KMS-11 (cell line): ENCODE results near the gene KRTAP20-2.

Experiments used
- H2AFZ ChIP-seq: fragments of 200-600 bp; sonication (generic); 2 replicates; pipeline ENCODE4 v1.6.1; 2016; ENCODE audit warnings: antibody characterized with exemption, mixed run types, low read depth
- H3K27ac ChIP-seq: fragments of 200-600 bp; sonication (generic); 2 replicates; pipeline ENCODE4 v1.6.1; 2016; ENCODE audit warnings: mild to moderate bottlenecking, mixed run types
- H3K27me3 ChIP-seq: fragments of 200-600 bp; sonication (generic); 2 replicates; pipeline ENCODE4 v1.6.1; 2017; ENCODE audit warnings: mild to moderate bottlenecking, low read depth, mixed run types, moderate library complexity; ENCODE audit not compliant: insufficient read depth
- H3K36me3 ChIP-seq: fragments of 200-600 bp; sonication (generic); 2 replicates; pipeline ENCODE4 v1.6.1; 2017; ENCODE audit warnings: mild to moderate bottlenecking, mixed run types; ENCODE audit not compliant: insufficient read depth
- H3K4me1 ChIP-seq: fragments of 200-600 bp; sonication (generic); 2 replicates; pipeline ENCODE4 v1.6.1; 2016; ENCODE audit warnings: mild to moderate bottlenecking, low read depth, mixed run types; ENCODE audit not compliant: poor library complexity, severe bottlenecking
- H3K4me2 ChIP-seq: fragments of 200-600 bp; sonication (generic); 2 replicates; pipeline ENCODE4 v1.7.0; 2016; ENCODE audit warnings: mild to moderate bottlenecking, mixed run types
- H3K4me3 ChIP-seq: fragments of 200-600 bp; sonication (generic); IDR thresholded peaks from 2 replicates; pipeline ENCODE4 v1.6.1; 2017; ENCODE audit warnings: low read depth, low read length, mixed read lengths; ENCODE audit not compliant: insufficient read depth
- H3K79me2 ChIP-seq: fragments of 200-600 bp; sonication (generic); 2 replicates; pipeline ENCODE4 v1.6.1; 2016; ENCODE audit warnings: low read depth, mixed run types; ENCODE audit not compliant: insufficient read depth
- H3K9ac ChIP-seq: fragments of 200-600 bp; sonication (generic); 2 replicates; pipeline ENCODE4 v1.6.1; 2016; ENCODE audit warnings: mild to moderate bottlenecking, mixed run types
- H4K20me1 ChIP-seq: fragments of 200-600 bp; sonication (generic); 2 replicates; pipeline ENCODE4 v1.6.1; 2016; ENCODE audit warnings: mild to moderate bottlenecking, mixed run types; ENCODE audit not compliant: insufficient read depth
- TF ChIP-seq, protein P1 (sequence below): fragments of 200-600 bp; sonication (generic); conservative IDR thresholded peaks from 2 replicates; pipeline ENCODE4 v1.6.1; 2017; ENCODE audit warnings: low read depth, mild to moderate bottlenecking, antibody characterized with exemption, low read length, moderate library complexity, mixed read lengths

Gene KRTAP20-2

DNA sequence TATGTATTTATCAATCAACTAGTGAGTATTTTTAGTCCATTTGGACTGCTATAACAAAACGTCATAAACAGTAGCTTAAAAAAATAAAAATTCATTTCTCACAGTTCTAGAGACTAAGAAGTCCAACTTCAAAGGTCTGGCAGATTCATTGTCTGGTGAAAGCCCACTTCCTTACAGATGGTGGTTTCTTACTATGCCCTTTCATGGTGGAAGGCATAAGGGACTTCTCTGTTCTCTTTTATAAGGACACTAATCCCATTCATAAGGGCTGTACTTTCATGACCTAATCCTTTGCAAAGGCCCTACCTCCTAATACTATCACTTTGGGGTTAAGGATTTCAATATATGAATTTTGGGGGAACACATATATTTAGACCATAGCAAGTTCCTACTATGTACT is 45.6 kb downstream of the KRTAP20-2 start:
- Histone ChIP-seq H3K36me3 (no peaks in the 10 kb centered on the region), H3K27ac (no peak overlapping the region), H3K4me1 (no peaks in the 10 kb centered on the region), H3K27me3 (no peaks in the 10 kb centered on the region), H3K9ac (no peak overlapping the region), H4K20me1 (no peaks in the 10 kb centered on the region), H2AFZ (no peak overlapping the region), H3K79me2 (no peaks in the 10 kb centered on the region), H3K4me2 (no peak overlapping the region), H3K4me3 (no peak overlapping the region)
- TF ChIP-seq, protein P1, sequence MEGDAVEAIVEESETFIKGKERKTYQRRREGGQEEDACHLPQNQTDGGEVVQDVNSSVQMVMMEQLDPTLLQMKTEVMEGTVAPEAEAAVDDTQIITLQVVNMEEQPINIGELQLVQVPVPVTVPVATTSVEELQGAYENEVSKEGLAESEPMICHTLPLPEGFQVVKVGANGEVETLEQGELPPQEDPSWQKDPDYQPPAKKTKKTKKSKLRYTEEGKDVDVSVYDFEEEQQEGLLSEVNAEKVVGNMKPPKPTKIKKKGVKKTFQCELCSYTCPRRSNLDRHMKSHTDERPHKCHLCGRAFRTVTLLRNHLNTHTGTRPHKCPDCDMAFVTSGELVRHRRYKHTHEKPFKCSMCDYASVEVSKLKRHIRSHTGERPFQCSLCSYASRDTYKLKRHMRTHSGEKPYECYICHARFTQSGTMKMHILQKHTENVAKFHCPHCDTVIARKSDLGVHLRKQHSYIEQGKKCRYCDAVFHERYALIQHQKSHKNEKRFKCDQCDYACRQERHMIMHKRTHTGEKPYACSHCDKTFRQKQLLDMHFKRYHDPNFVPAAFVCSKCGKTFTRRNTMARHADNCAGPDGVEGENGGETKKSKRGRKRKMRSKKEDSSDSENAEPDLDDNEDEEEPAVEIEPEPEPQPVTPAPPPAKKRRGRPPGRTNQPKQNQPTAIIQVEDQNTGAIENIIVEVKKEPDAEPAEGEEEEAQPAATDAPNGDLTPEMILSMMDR, result no peak

DNA sequence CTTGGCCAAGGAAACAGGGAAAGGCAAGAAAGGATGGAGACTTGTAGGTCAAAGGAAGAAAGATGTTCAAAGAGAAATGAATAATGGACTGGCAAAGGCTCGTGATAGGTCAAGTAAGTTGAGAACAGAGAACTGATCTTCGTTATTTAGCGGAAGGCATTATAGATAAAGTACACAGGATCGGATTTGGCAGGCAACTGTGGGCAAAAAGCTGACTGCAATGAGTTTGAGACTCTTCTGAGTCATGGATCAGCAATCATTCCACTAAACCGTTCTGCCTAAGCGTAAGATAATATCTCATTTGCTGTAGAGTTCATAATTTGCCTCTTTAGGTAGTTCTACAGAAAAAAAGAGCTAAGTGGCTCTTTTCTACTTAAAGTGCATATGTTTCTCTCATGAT is 49.5 kb downstream of the KRTAP20-2 start:
- no peak overlapping the region for H3K4me3 ChIP-seq
- no peaks in the 10 kb centered on the region for H3K4me1 ChIP-seq
- H3K4me2 ChIP-seq, result no peak overlapping the region
- H4K20me1 ChIP-seq, result no peaks in the 10 kb centered on the region
- H3K27ac ChIP-seq, result no peak overlapping the region
- H2AFZ ChIP-seq, result no peak overlapping the region
- no peaks in the 10 kb centered on the region for H3K27me3 ChIP-seq
- H3K9ac ChIP-seq, result no peak overlapping the region
- no peaks in the 10 kb centered on the region for H3K36me3 ChIP-seq
- TF ChIP-seq, protein P1, result no peak
- no peaks in the 10 kb centered on the region for H3K79me2 ChIP-seq
